Measurements from ENCODE around the gene CCDC167.

- TF ChIP-seq EP300 (conservative IDR thresholded peaks at IDR 0.05; ENCODE audit: poor library complexity, severe bottlenecking) (no peak), POLR2AphosphoS5 (IDR thresholded peaks at IDR 0.05) (no peak), CTCF (IDR thresholded peaks at IDR 0.05; ENCODE audit: poor library complexity, severe bottlenecking) (no peak), RAD21 (conservative IDR thresholded peaks at IDR 0.05) (no peak), SMC3 (conservative IDR thresholded peaks at IDR 0.05; ENCODE audit: poor library complexity) (no peak)
- TF ChIP-seq, protein P1, sequence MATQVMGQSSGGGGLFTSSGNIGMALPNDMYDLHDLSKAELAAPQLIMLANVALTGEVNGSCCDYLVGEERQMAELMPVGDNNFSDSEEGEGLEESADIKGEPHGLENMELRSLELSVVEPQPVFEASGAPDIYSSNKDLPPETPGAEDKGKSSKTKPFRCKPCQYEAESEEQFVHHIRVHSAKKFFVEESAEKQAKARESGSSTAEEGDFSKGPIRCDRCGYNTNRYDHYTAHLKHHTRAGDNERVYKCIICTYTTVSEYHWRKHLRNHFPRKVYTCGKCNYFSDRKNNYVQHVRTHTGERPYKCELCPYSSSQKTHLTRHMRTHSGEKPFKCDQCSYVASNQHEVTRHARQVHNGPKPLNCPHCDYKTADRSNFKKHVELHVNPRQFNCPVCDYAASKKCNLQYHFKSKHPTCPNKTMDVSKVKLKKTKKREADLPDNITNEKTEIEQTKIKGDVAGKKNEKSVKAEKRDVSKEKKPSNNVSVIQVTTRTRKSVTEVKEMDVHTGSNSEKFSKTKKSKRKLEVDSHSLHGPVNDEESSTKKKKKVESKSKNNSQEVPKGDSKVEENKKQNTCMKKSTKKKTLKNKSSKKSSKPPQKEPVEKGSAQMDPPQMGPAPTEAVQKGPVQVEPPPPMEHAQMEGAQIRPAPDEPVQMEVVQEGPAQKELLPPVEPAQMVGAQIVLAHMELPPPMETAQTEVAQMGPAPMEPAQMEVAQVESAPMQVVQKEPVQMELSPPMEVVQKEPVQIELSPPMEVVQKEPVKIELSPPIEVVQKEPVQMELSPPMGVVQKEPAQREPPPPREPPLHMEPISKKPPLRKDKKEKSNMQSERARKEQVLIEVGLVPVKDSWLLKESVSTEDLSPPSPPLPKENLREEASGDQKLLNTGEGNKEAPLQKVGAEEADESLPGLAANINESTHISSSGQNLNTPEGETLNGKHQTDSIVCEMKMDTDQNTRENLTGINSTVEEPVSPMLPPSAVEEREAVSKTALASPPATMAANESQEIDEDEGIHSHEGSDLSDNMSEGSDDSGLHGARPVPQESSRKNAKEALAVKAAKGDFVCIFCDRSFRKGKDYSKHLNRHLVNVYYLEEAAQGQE (IDR thresholded peaks at IDR 0.05; ENCODE audit: borderline replicate concordance): no peak
Measured at GRCh38 chr6:37525460-37526357, 26.0 kb upstream of the CCDC167 start.

Data from neural cell (in vitro differentiated cells).